HPDE6-E6E7 (cell line): ENCODE results near the gene AASDHPPT.
A peak's percentile ranks its signal among the peaks of the same experiment; 100 is the strongest.
"Not testable (repeated sequence)": the region's sequence is repeated elsewhere in the genome, so short reads cannot be mapped to it uniquely, and the experiment has no call there.

Source experiments
- DNase-seq: peaks from one replicate; pipeline ENCODE4 v3.0.0; 2011; ENCODE audit warnings: missing footprints; ENCODE audit errors: extremely low spot score

Gene AASDHPPT

GRCh38 chr11:106077609-106078455 lies at the start of gene AASDHPPT:
TSS of gene AASDHPPT (plus strand) at chr11:106077662. CDS start at chr11:106077711, 49 bp downstream.
- no peak for DNase-seq

GRCh38 chr11:106030609-106031008 lies 46.9 kb upstream of the AASDHPPT start:
- no peak for DNase-seq

- DNase-seq, result peak; percentile 32
These were observed 46.2 kb upstream of the AASDHPPT start for GRCh38 chr11:106031202-106031810.

GRCh38 chr11:106031936-106032335 lies 45.5 kb upstream of the AASDHPPT start:
- DNase-seq, result no peak

- DNase-seq, result no peak
These were observed 44.6 kb upstream of the AASDHPPT start for GRCh38 chr11:106032861-106033260.

GRCh38 chr11:106043540-106043939 lies 33.9 kb upstream of the AASDHPPT start:
- no peak for DNase-seq

- DNase-seq, result no peak
These were observed 29.8 kb upstream of the AASDHPPT start for GRCh38 chr11:106047631-106048030.

GRCh38 chr11:106049727-106050476 lies 27.6 kb upstream of the AASDHPPT start:
- no peak for DNase-seq

GRCh38 chr11:106051103-106051502 lies 26.4 kb upstream of the AASDHPPT start:
- no peak for DNase-seq

- DNase-seq, result not testable (repeated sequence)
These were observed 19.1 kb upstream of the AASDHPPT start for GRCh38 chr11:106058377-106058776.

GRCh38 chr11:106059617-106060016 lies 17.8 kb upstream of the AASDHPPT start:
- no peak for DNase-seq

- no peak for DNase-seq
These were observed 16.1 kb upstream of the AASDHPPT start for GRCh38 chr11:106061249-106061784.

GRCh38 chr11:106061954-106062949 lies 15.2 kb upstream of the AASDHPPT start:
- no peak for DNase-seq

- no peak for DNase-seq
These were observed 14.5 kb upstream of the AASDHPPT start for GRCh38 chr11:106063009-106063408.

GRCh38 chr11:106070606-106071005 lies 6.9 kb upstream of the AASDHPPT start:
- DNase-seq, result no peak

GRCh38 chr11:106072804-106073203 lies 4.7 kb upstream of the AASDHPPT start:
- DNase-seq, result no peak

- no peak for DNase-seq
These were observed 1.1 kb upstream of the AASDHPPT start for GRCh38 chr11:106076171-106076918.

- DNase-seq, result peak; percentile 87
These were observed 398 bp upstream of the AASDHPPT start, which contains the start of gene KBTBD3 for GRCh38 chr11:106076919-106077608. TSS of gene KBTBD3 (minus strand) at chr11:106077347. CDS start at chr11:106059097, 18,250 bp downstream.

GRCh38 chr11:106082096-106082495 lies 4.6 kb downstream of the AASDHPPT start:
- DNase-seq, result no peak
